H1 (cell line): Measurements from ENCODE around the gene PROSER2. TPM values are rescaled to one million over a fixed set of nuclear protein-coding genes. Genes with fewer than 3 reads are reported as not detected.

Experiments used
- CTCF ChIA-PET: fragments of 300-600 bp; sonication (Branson Sonifier 250); formaldehyde crosslinking; loops from one replicate; lab custom pipeline; 2021; ENCODE audit not compliant: partially characterized antibody; lab: Charles Lee
- POLR2A ChIA-PET: fragments of 300-600 bp; sonication (Branson Sonifier 250); formaldehyde crosslinking; loops from one replicate; lab custom pipeline; 2021; ENCODE audit warnings: inconsistent platforms; ENCODE audit not compliant: partially characterized antibody; lab: Charles Lee
- DNase-seq, 2 experiments: peaks; one replicate each; pipeline versions ENCODE4 v3.0.0 to v3.0.0-alpha.2; 2010 to 2022; ENCODE audit warnings: low spot score in 2 of 2, low read depth in 1 of 2, mixed read lengths in 1 of 2
- FAIRE-seq: peaks from 2 replicates; lab custom pipeline; 2011; peaks lifted over from hg19 to GRCh38; lab: Jason Lieb, UNC
- H2AFZ ChIP-seq: 2 replicates; pipeline ENCODE4 v1.8.1; 2012; ENCODE audit warnings: low read length, inconsistent platforms
- H2AK5ac ChIP-seq: 2 replicates; pipeline ENCODE4 v1.6.1; 2013; ENCODE audit warnings: low read depth, low read length
- H2BK120ac ChIP-seq: replicated peaks from 2 replicates; pipeline ENCODE3; 2013; ENCODE audit warnings: low read depth, low read length, inconsistent platforms
- H2BK12ac ChIP-seq: 2 replicates; pipeline ENCODE4 v1.6.1; 2013; ENCODE audit warnings: low read depth, low read length
- H2BK15ac ChIP-seq: 2 replicates; pipeline ENCODE4 v1.6.1; 2013; ENCODE audit warnings: low read length
- H2BK20ac ChIP-seq: 2 replicates; pipeline ENCODE4 v1.6.1; 2013; ENCODE audit warnings: low read length
- H2BK5ac ChIP-seq: 2 replicates; pipeline ENCODE4 v1.6.1; 2013; ENCODE audit warnings: low read depth, low read length
- H3K14ac ChIP-seq: 2 replicates; pipeline ENCODE4 v1.6.1; 2013; ENCODE audit warnings: inconsistent platforms; ENCODE audit not compliant: insufficient read length
- H3K18ac ChIP-seq: 2 replicates; pipeline ENCODE4 v1.6.1; 2013; ENCODE audit warnings: low read length; ENCODE audit errors: extremely low read depth
- H3K23ac ChIP-seq: 2 replicates; pipeline ENCODE4 v1.6.1; 2013; ENCODE audit warnings: inconsistent platforms; ENCODE audit not compliant: insufficient read length
- H3K23me2 ChIP-seq: 2 replicates; pipeline ENCODE4 v1.6.1; 2013; ENCODE audit warnings: low read depth, low read length
- H3K27ac ChIP-seq: 2 replicates; pipeline ENCODE4 v1.6.1; 2011; ENCODE audit warnings: low read depth, low read length, inconsistent platforms
- H3K27me3 ChIP-seq, 4 experiments: replicated peaks in 1 of 4; 1 replicate in 1 of 4; 2 replicates in 3 of 4; pipeline versions ENCODE4 v1.6.1 to v1.8.1; 2011 to 2013; ENCODE audit warnings: low read length in 3 of 4, mild to moderate bottlenecking in 3 of 4, inconsistent platforms in 2 of 4, mixed read lengths in 2 of 4, moderate library complexity in 1 of 4; ENCODE audit not compliant: control insufficient read depth in 3 of 4, insufficient read depth in 3 of 4; ENCODE audit errors: extremely low read depth in 1 of 4
- H3K36me3 ChIP-seq, 4 experiments: 2 replicates each; pipeline versions ENCODE4 v1.6.1 to v1.8.1; 2011 to 2013; ENCODE audit warnings: mild to moderate bottlenecking in 4 of 4, low read length in 3 of 4, moderate library complexity in 2 of 4, control low read depth in 1 of 4, inconsistent platforms in 1 of 4; ENCODE audit not compliant: insufficient read depth in 4 of 4, control insufficient read depth in 2 of 4
- H3K4ac ChIP-seq: replicated peaks from 2 replicates; pipeline ENCODE3; 2013; ENCODE audit warnings: low read length, low read depth, mixed read lengths, inconsistent platforms; ENCODE audit not compliant: insufficient read length
- H3K4me1 ChIP-seq, 4 experiments: replicated peaks in 1 of 4; 1 replicate in 1 of 4; 2 replicates in 3 of 4; pipeline versions ENCODE4 v1.6.1 to v1.8.1; 2011 to 2013; ENCODE audit warnings: low read length in 3 of 4, inconsistent platforms in 2 of 4, mixed read lengths in 1 of 4; ENCODE audit not compliant: insufficient read depth in 4 of 4, control insufficient read depth in 3 of 4
- H3K4me2 ChIP-seq, 2 experiments: 2 replicates each; pipeline versions ENCODE4 v1.6.1 to v1.8.1; 2011 to 2013; ENCODE audit warnings: low read depth in 2 of 2, low read length in 2 of 2, control low read depth in 1 of 2, inconsistent platforms in 1 of 2, mild to moderate bottlenecking in 1 of 2; ENCODE audit not compliant: insufficient read depth in 1 of 2
- H3K4me3 ChIP-seq, 4 experiments: fragments of 200-600, 300-600 bp in 1 of 4; sonication (generic), shearing (Covaris generic), sonication (Bioruptor Twin) in 1 of 4; 2 replicates each; pipeline versions ENCODE4 v1.5.1 to v1.8.1; 2011 to 2016; ENCODE audit warnings: low read length in 4 of 4, low read depth in 3 of 4, control low read depth in 2 of 4, inconsistent platforms in 2 of 4, mild to moderate bottlenecking in 2 of 4, mixed read lengths in 1 of 4, moderate library complexity in 1 of 4; ENCODE audit not compliant: insufficient read depth in 2 of 4; ENCODE audit errors: extremely low read depth in 1 of 4
- H3K56ac ChIP-seq: replicated peaks from 2 replicates; pipeline ENCODE3; 2013; ENCODE audit warnings: low read depth, mild to moderate bottlenecking, mixed read lengths, low read length, inconsistent platforms; ENCODE audit not compliant: insufficient read length
- H3K79me1 ChIP-seq: 2 replicates; pipeline ENCODE4 v1.6.1; 2013; ENCODE audit warnings: low read depth, low read length, control low read depth
- H3K79me2 ChIP-seq, 2 experiments: 2 replicates each; pipeline versions ENCODE4 v1.6.1 to v1.8.1; 2012 to 2013; ENCODE audit warnings: low read length in 2 of 2, mild to moderate bottlenecking in 2 of 2, inconsistent platforms in 1 of 2; ENCODE audit not compliant: insufficient read depth in 2 of 2, control insufficient read depth in 1 of 2
- H3K9ac ChIP-seq, 4 experiments: replicated peaks in 1 of 4; 1 replicate in 1 of 4; 2 replicates in 3 of 4; pipeline versions ENCODE4 v1.6.1 to v1.8.1; 2011 to 2013; ENCODE audit warnings: low read depth in 3 of 4, low read length in 3 of 4, control low read depth in 2 of 4, mild to moderate bottlenecking in 2 of 4, moderate library complexity in 2 of 4, inconsistent platforms in 1 of 4; ENCODE audit errors: extremely low read depth in 1 of 4
- H3K9me3 ChIP-seq, 2 experiments: 2 replicates each; pipeline versions ENCODE4 v1.6.1 to v1.8.1; 2012 to 2013; ENCODE audit warnings: mild to moderate bottlenecking in 2 of 2, moderate library complexity in 2 of 2, control low read depth in 1 of 2, inconsistent platforms in 1 of 2, low read depth in 1 of 2, low read length in 1 of 2, mixed read lengths in 1 of 2; ENCODE audit not compliant: insufficient read depth in 2 of 2
- H4K20me1 ChIP-seq, 2 experiments: replicated peaks in 1 of 2; 2 replicates each; pipeline versions ENCODE3 to v1.8.1; 2011 to 2013; ENCODE audit warnings: inconsistent platforms in 2 of 2, low read length in 2 of 2, mild to moderate bottlenecking in 1 of 2; ENCODE audit not compliant: insufficient read depth in 2 of 2, control insufficient read depth in 1 of 2
- H4K5ac ChIP-seq: 2 replicates; pipeline ENCODE4 v1.6.1; 2013; ENCODE audit warnings: low read length, low read depth, mixed read lengths, inconsistent platforms; ENCODE audit not compliant: insufficient read length
- H4K8ac ChIP-seq: 2 replicates; pipeline ENCODE4 v1.8.0; 2013; ENCODE audit warnings: mild to moderate bottlenecking, moderate library complexity, low read length, inconsistent platforms; ENCODE audit not compliant: insufficient read depth; ENCODE audit errors: extremely low read depth
- H4K91ac ChIP-seq: replicated peaks from 2 replicates; pipeline ENCODE3; 2013; ENCODE audit warnings: low read length, mixed read lengths, inconsistent platforms; ENCODE audit not compliant: insufficient read length
- EGR1 ChIP-seq: IDR thresholded peaks from 2 replicates; pipeline ENCODE4 v1.6.1; 2011; ENCODE audit warnings: low read depth, low read length, borderline replicate concordance
- HDAC6 ChIP-seq: IDR thresholded peaks from one replicate; pipeline ENCODE4 v1.7.1; 2012; ENCODE audit warnings: low read depth, mild to moderate bottlenecking, inconsistent platforms, low read length, moderate library complexity
- JUN ChIP-seq: IDR thresholded peaks from 2 replicates; pipeline ENCODE4 v1.6.1; 2011; ENCODE audit warnings: low read depth, mild to moderate bottlenecking, improper control_type of control experiment, low read length
- KDM5A ChIP-seq: fragments of 200-600 bp; IDR thresholded peaks from 2 replicates; pipeline ENCODE4 v1.7.1; 2012; ENCODE audit warnings: mild to moderate bottlenecking, low read length, inconsistent platforms, mixed read lengths
- RAD21 ChIP-seq, 2 experiments: IDR thresholded peaks in 1 of 2; conservative IDR thresholded peaks in 1 of 2; 2 replicates each; pipeline ENCODE4 v1.6.1; 2011; ENCODE audit warnings: low read depth in 2 of 2, low read length in 2 of 2, improper control_type of control experiment in 1 of 2, inconsistent platforms in 1 of 2, mild to moderate bottlenecking in 1 of 2, moderate library complexity in 1 of 2
- RFX5 ChIP-seq: IDR thresholded peaks from 2 replicates; pipeline ENCODE4 v1.6.1; 2011; ENCODE audit warnings: low read depth, low read length, improper control_type of control experiment, borderline replicate concordance
- SIN3A ChIP-seq, 2 experiments: IDR thresholded peaks in 1 of 2; conservative IDR thresholded peaks in 1 of 2; 2 replicates each; pipeline ENCODE4 v1.6.1; 2011 to 2012; ENCODE audit warnings: low read length in 2 of 2, improper control_type of control experiment in 1 of 2, low read depth in 1 of 2, mild to moderate bottlenecking in 1 of 2
- TEAD4 ChIP-seq: IDR thresholded peaks from 2 replicates; pipeline ENCODE4 v1.6.1; 2012; ENCODE audit warnings: low read depth, low read length, inconsistent platforms, mixed read lengths
- WGBS, 2 experiments: shearing (Covaris generic) in 1 of 2; methylation state at CpG; one replicate each; pipeline versions ENCODE4 v1.1.6 to v1.1.7; 2013 to 2015; ENCODE audit warnings: low lambda C conversion rate in 2 of 2, mixed read lengths in 2 of 2, inconsistent platforms in 1 of 2, low coverage in 1 of 2, missing lambda C conversion rate in 1 of 2; ENCODE audit not compliant: insufficient replicate concordance in 2 of 2, insufficient coverage in 1 of 2, insufficient read length in 1 of 2; ENCODE audit errors: extremely low coverage in 1 of 2, missing lambda C conversion rate in 1 of 2; 5-methylcytosine and 5-hydroxymethylcytosine counted together
- polyA plus RNA-seq, 7 experiments: library from polyadenylated mRNA; depleted of rRNA in 3 of 7; stranded (reverse) in 5 of 7; unstranded in 2 of 7; fragments of >200 nt in 5 of 7; fragments of 200-250 nt in 2 of 7; gene quantifications; 1 replicate in 5 of 7; 2 replicates in 1 of 7; 4 replicates in 1 of 7; pipeline versions ENCODE4 v1.2.1 to v1.2.3, GENCODE V29; 2011 to 2013; ENCODE audit warnings: missing spikeins in 2 of 7, mixed read lengths in 2 of 7
- total RNA-seq: library from RNA; stranded (reverse); fragmentation: NEBNext Ultra II Directional; extraction: Animal tissue kit (Norgen Biotek cat#: 25700); gene quantifications from 2 replicates; pipeline ENCODE4 v1.2.1, GENCODE V29; 2021

The PROSER2 gene
- total and polyA plus RNA-seq, 2 of the 8 experiments (the other 6 are each of a cell fraction or from before 2014, with no cell fraction given), result 3.9 to 13.7 TPM

DNA sequence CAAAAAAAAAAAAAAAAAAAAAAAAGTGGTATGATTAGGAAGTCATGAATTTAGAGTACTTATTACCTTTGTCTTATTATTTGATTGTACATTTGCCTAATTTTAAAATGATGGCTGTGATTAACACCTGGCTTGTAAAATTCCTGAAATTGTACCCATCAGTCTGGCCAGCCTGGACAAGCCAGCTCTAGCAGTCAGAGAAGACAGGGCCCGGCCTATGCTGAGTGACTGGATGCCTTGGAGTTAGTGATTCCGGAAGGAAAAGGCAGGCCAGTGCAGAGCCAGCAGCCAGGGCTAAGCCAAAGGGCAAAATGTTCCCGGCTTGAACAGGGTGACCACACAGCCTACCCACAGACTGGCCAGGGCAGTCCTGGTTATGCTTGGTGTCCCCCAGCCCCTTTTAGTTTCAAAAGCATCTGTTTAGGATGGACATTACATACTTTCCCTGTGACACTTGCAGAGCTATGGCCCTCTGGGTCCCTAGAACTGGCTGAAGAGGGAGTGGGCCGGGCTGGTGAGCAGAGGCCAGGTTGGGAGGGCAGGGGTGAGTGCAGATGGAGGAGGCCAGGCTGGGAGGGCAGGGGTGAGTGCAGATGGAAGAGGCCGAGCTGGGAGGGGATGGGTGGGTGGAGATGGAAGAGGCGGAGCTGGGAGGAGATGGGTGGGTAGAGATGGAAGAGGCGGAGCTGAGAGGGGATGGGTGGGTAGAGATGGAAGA is 61.7 kb downstream of the PROSER2 start:
- no peak overlapping the region for H2AFZ ChIP-seq
- peaks cover 0 to 1% of the 10 kb centered on the region in 2 experiments for H4K20me1 ChIP-seq
- no peak overlapping the region for H2BK12ac ChIP-seq
- no peak overlapping the region for H3K4me3 ChIP-seq
- WGBS, 2 experiments, result 94% methylated on average over 4 of the region's 7 CpGs; no CpG with 5 or more reads in 1 of the 2 experiments
- H3K14ac ChIP-seq, result no peak overlapping the region
- H4K91ac ChIP-seq, result no peak overlapping the region
- H2AK5ac ChIP-seq, result no peak overlapping the region
- no peak overlapping the region for H3K4me2 ChIP-seq
- no peaks in the 10 kb centered on the region for H3K27me3 ChIP-seq
- no peak overlapping the region for H2BK120ac ChIP-seq
- H3K79me1 ChIP-seq, result no peaks in the 10 kb centered on the region
- no peak overlapping the region for H3K56ac ChIP-seq
- H3K4me1 ChIP-seq, result peaks cover 0 to 6% (median 0%) of the 10 kb centered on the region in 4 experiments; a peak in 1 of 7 replicates
- H3K36me3 ChIP-seq, result no peaks in the 10 kb centered on the region
- H2BK15ac ChIP-seq, result no peak overlapping the region
- H2BK20ac ChIP-seq, result no peak overlapping the region
- H3K27ac ChIP-seq, result no peak overlapping the region
- no peak overlapping the region for H3K23ac ChIP-seq
- no peak for FAIRE-seq
- H3K23me2 ChIP-seq, result no peaks in the 10 kb centered on the region
- ChIA-PET POLR2A (no interaction called here), CTCF (interaction anchor here (1.2 to 2.7 kb wide), 7 partner anchors 8 to 101 kb away, joined by 3 to 10 read pairs (median 5); no protein-coding TSS in a partner anchor)
- H3K4ac ChIP-seq, result no peak overlapping the region
- H4K5ac ChIP-seq, result no peak overlapping the region
- H3K79me2 ChIP-seq, result no peaks in the 10 kb centered on the region
- DNase-seq, result no peak
- no peak overlapping the region for H4K8ac ChIP-seq
- no peak overlapping the region for H3K18ac ChIP-seq
- H2BK5ac ChIP-seq, result no peak overlapping the region
- H3K9ac ChIP-seq, result no peak overlapping the region
- no peaks in the 10 kb centered on the region for H3K9me3 ChIP-seq
- TF ChIP-seq SIN3A (conservative IDR thresholded peaks at IDR 0.05 in 1 of 2, IDR thresholded peaks at IDR 0.05 in 1 of 2; ENCODE audit: low read depth in 1 of 2, low read length in 2 of 2) (no peak), RFX5 (no peak), TEAD4 (no peak), HDAC6 (no peak), EGR1 (no peak), KDM5A (no peak), JUN (no peak), RAD21 (IDR thresholded peaks at IDR 0.05 in 1 of 2, conservative IDR thresholded peaks at IDR 0.05 in 1 of 2; ENCODE audit: low read depth in 2 of 2, low read length in 2 of 2) (no peak)
